HEK293 (cell line): ENCODE results near the gene MFAP5.

Source experiments
- CTCF ChIP-seq: fragments of 450-650 bp; formaldehyde crosslinking; IDR thresholded peaks from 2 replicates; pipeline ENCODE4 v1.5.1; 2016; ENCODE audit warnings: missing biosample characterization, missing genetic modification characterization
- SP3 ChIP-seq: fragments of 450-650 bp; formaldehyde crosslinking; IDR thresholded peaks from 2 replicates; pipeline ENCODE4 v1.5.1; 2016; ENCODE audit warnings: missing biosample characterization, missing genetic modification characterization
- YY1 ChIP-seq: fragments of 450-650 bp; formaldehyde crosslinking; IDR thresholded peaks from 2 replicates; pipeline ENCODE4 v1.5.1; 2018; ENCODE audit warnings: missing biosample characterization, missing genetic modification characterization
- ZFHX2 ChIP-seq: fragments of 450-650 bp; formaldehyde crosslinking; conservative IDR thresholded peaks from 2 replicates; pipeline ENCODE4 v1.5.1; 2016; ENCODE audit warnings: missing biosample characterization, missing genetic modification characterization
- ZNF211 ChIP-seq: fragments of 450-650 bp; formaldehyde crosslinking; IDR thresholded peaks from 2 replicates; pipeline ENCODE4 v1.5.1; 2016; ENCODE audit warnings: low read depth, missing biosample characterization, missing genetic modification characterization
- ZNF23 ChIP-seq: fragments of 450-650 bp; formaldehyde crosslinking; IDR thresholded peaks from 2 replicates; pipeline ENCODE4 v1.5.1; 2016; ENCODE audit warnings: missing biosample characterization, missing genetic modification characterization, borderline replicate concordance
- ZNF341 ChIP-seq: fragments of 450-650 bp; formaldehyde crosslinking; IDR thresholded peaks from 2 replicates; pipeline ENCODE4; 2016; ENCODE audit warnings: low read depth, missing biosample characterization, missing genetic modification characterization
- ZNF580 ChIP-seq: fragments of 450-650 bp; formaldehyde crosslinking; IDR thresholded peaks from 2 replicates; pipeline ENCODE4 v1.5.1; 2016; ENCODE audit warnings: missing biosample characterization, missing genetic modification characterization
- ZNF629 ChIP-seq: fragments of 450-650 bp; formaldehyde crosslinking; IDR thresholded peaks from 2 replicates; pipeline ENCODE4 v1.5.1; 2017; ENCODE audit warnings: missing biosample characterization, missing genetic modification characterization
- ZNF677 ChIP-seq: fragments of 450-650 bp; IDR thresholded peaks from 2 replicates; pipeline ENCODE4 v1.5.0; 2018; ENCODE audit warnings: missing biosample characterization, mild to moderate bottlenecking, missing genetic modification characterization, moderate library complexity

- no peak for TF ChIP-seq YY1 (tag by site-specific recombination)
- no peak for TF ChIP-seq CTCF (tag by site-specific recombination)
- TF ChIP-seq ZNF580 (tag by site-specific recombination) = no peak
- no peak for TF ChIP-seq ZNF629 (tag by site-specific recombination)
- TF ChIP-seq ZNF211 (tag by site-specific recombination) = no peak
- TF ChIP-seq ZFHX2 (tag by site-specific recombination) = no peak
- TF ChIP-seq ZNF677 (tag by site-specific recombination) = no peak
- no peak for TF ChIP-seq SP3 (tag by site-specific recombination)
- no peak for TF ChIP-seq ZNF23 (tag by site-specific recombination)
- no peak for TF ChIP-seq ZNF341 (tag by site-specific recombination)
Observed at GRCh38 chr12:8685051-8685450, 22.4 kb upstream of the MFAP5 start.
